AG08396 (cell line): ENCODE data around the gene TCFL5.
"Not testable (repeated sequence)": the region's sequence is repeated elsewhere in the genome, so short reads cannot be mapped to it uniquely, and the experiment has no call there.

Experiments used
- DNase-seq: peaks from one replicate; pipeline ENCODE4 v3.0.0; 2012; ENCODE audit warnings: low spot score, mixed read lengths

The TCFL5 gene

DNA sequence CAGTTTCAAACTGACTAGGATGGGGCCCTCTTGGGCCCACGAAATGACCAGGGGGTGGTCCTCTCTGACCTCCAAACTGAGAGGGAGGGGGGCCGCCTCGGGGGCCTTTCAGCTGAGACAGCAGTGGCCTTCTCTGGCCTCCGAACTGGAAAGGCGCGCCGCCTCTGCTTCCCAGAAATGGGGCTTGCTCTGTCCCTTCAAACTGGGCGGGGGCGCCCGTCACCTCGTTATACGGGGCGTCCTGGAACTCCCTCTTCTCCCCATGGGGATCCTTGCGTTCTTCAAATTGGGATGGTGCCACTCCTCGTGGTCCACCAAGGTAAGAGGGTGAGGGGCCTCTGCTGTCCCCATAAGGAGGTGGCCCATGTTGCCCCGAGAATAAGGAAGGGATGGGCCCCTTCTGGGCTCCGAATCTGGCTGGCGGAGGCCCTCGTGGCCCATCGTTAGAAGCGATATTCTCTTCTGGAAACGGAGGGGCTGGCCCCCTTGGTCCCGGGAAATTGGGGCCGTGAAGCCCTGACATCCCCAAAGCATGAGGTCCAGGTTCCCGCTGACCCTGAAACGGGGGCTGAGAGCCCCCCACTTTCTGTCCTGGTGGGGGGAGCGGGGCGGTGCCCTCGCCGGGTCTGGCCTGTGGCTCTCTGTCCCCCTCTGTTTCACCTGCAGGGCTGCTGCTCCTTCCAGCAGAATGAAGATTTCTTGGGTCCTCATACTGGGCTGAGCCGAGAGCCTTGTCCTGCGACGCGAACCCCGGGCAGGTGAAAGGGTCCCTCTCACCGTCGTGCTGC is 18.7 kb upstream of the TCFL5 start:
- DNase-seq, result no peak

DNA sequence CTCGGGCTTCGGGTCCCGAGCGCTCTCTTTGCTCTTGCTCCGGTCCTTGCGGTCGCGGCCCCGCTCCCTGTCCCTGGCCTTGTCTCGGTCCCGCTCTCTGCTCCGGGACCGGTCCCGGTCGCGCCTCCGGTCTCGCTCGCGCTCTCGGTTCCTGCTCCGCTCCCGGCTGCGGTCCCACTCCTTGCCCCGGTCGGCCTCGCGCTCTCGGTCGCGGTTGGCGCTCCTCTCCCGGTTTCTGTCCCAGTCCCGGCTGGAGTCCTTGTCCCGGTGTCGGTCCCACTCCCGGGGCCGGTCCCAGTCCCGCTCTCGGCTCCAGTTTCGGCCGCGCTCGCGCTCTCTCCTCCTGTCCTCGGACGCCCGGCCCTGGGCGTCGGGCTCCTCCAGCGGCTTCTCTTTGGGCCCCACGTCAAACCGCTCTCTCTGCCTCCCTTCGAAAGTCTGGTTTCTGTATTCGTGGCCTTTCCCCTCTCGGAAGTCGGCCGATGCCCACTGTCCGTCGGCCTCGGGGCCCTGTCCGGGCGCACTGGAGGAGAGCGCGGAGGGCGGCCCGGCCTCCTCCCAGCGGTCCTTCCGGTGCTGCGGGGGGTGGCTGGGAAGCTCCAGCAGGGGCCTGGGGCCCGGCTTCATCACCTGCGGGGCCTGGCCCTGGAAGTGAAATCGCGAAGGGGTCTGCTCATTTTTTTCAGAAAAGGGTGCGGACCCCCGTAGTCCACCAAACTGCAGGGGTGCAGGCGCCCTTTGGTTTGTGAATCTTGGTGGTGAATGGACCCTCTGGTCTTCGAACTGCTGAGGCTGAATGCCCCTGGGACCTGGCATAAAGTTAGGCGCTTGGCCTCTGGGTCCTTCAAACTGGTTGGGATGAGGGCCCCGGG is 17.9 kb upstream of the TCFL5 start:
- no peak for DNase-seq

DNA sequence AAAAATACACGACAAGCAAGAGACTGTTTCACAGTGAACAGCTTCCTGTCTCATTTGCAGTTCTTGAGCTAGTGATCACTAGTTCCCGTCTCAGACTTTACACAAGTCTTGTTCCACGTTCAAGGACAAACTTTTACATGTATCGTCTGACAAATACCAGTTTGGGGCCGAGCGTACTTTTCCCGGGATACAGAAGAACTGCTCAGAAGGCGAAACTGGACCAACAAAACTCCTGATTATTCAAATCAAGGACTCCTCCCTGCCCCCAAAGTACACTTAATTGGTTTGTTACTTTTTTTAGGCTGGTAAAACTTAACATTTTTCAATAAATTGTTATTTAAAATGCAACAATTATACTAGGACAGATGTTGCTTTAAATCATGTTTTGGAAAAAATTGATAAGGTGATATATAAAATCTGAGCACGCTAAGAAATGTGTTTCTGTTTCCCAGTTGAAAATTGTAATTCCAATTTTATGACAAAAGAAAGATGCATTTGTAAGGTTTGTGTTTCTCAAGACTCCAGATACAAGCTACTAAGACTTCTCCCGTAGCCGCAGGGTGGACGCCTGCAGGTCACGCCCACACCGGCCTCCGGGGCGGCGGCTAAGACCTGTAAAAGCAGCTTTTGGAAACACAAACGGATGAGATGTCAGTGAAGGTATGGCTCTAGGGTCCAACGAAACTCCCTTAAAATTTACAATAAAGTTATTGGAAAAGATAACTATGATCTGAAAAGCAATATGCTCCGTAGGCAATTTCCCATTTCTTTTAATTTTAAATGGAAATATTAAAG is 16.8 kb upstream of the TCFL5 start:
- DNase-seq, result no peak

DNA sequence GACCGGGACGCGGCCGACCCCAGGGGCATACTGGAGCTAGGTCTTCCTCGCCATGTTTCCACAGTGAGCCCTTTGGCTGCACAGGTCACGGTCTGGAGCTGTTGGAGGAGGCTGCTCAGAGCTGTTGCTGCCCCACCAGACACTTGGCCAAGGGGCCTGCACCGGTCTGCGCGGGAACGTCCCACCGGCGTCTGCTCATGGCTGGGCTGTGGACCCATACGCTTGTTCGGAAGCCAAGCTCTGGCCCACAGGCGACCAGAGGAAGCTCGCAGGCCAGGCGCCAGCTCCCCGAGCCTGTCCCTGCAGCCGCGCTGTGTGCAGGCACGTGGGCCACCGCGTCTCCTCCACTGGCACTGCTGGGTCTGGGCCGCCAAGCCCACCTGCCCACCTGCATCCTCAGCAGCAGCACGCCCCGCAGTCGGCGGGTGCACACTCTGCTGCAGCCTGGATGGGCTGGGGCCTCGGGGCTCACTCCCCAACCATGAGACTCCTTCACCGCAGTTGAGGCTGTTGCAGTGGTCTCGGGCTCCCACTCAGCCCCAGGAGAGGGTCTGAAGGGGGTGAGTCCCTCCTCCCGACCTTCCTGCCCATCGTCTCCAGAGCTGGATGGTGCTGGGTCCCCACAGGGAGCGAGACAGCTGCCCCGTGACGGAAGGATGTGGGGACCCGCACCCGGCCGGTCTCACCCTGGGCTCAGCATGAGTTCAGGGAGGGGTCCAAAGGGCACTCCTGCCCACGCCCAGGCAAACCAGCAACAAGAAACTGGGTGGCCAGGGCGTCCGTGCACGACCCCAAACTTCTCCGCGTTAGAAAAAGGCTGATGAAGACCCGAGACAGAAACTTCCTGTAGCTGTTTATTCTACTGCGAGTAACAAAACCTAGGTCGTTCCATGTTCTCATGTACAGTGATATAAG is 15.5 kb upstream of the TCFL5 start:
- peak; percentile 75 for DNase-seq

DNA sequence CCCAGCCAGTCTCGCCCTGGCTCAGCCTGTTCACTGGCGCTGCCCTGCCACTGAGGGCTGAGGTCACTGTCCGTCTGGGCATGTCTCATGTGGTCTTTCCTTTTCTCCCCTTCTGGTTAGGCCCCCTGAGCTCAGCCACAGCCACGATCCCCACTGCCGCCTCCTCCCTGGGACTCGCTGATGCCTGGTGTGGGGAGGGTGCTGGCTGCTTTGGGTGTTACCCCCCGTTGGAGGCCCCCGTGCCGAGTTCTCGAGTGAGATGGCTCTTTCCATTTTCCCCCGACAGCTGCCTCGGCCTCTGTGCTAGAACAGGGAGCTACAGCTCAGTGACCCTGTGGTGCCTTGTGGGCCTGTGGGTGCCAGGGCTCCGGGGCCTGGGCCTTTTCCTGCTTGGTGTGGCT is 14.9 kb upstream of the TCFL5 start:
- DNase-seq, result no peak

DNA sequence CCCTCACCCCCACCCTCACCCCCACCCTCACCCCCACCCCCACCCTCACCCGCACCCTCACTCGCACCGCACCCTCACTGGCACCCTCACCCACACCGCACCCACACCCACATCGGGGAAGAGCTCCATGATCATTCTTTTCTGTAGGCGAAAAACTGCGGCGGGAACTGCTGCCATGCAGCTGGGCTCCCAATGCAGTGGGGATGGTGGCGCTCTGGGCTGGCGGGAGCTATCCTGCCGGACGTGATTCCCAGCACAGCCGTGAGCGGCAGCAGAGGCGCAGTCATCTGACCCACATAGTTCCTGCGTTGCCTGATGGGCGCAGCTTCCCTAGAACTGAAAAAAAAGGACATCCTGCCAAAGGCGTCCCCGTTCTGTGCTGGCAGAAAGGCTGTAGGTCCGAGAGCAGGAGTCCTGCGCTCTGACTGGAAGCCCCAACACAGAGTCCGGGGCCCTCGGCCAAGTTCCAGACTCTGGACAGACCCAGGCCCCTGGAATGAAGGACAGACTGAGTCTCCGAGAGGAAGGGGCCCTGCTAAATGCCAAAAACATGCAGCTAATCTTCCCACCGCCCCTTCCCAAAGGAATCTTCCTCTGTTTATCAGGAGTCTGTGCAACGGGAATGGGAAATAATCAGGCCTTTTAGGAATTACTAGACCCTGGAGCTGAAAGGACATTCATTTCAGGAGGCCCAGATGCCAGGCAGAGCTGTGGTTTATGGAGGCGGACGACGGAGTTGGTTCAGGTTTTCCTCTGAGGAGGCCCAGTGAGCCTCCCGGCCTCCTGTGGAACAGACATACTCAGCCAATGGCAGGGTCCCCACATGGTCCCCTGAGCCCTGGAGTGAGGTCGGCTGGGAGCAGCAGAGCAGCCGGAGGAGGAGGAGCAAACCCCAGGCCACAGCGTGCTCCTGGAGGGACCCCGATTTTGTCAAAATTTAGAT is 14.1 kb upstream of the TCFL5 start:
- DNase-seq, result peak; percentile 93

DNA sequence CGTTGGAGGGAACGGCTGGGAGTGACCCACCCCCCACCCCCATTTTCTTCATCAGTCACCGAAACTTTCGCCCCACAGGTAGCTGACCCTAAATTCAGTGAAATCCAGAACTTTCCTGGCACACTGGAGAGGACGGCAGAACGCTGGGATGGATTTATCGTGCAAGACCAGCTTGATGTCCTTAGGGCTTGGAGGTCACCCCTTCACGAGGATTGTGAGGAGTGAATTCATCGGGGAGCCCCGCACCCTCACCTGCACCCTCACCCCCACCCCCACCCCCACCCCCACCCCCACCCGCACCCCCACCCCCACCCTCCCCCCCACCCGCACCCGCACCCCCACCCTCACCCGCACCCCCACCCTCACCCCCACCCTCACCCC is 13.3 kb upstream of the TCFL5 start:
- DNase-seq, result no peak

DNA sequence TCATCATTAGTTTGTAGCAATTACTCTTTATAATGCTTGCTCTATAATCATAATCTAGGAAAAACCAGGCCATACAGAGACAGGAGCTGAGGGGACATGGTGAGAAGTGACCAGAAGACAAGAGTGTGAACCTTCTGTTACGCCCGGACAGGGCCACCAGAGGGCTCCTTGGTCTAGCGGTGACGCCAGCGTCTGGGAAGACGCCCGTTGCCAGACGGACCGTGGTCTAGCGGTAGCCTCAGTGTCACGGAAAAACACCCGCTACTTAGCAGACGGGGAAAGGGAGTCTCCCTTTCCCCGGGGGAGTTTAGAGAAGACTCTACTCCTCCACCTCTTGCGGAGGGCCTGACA is 12.0 kb upstream of the TCFL5 start:
- DNase-seq, result not testable (repeated sequence)

DNA sequence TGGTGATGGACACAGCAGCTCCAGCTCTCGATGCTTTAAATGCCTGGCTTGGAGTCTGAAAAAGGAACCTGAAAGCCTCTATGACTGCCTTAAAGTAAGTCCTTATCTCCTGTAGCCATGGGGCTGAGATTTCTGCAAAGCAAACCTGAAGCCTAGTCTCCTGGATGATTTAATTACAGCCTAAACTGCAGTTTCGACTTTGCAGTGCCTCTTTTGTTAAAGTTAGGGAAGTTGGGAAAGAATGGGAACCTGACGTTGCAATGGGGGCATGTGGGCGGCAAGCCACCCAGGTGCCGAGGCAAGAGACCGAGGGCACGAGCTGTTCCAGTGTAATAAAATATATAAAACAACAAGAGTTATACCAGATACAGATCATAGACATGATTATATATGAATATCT is 11.7 kb upstream of the TCFL5 start:
- no peak for DNase-seq

DNA sequence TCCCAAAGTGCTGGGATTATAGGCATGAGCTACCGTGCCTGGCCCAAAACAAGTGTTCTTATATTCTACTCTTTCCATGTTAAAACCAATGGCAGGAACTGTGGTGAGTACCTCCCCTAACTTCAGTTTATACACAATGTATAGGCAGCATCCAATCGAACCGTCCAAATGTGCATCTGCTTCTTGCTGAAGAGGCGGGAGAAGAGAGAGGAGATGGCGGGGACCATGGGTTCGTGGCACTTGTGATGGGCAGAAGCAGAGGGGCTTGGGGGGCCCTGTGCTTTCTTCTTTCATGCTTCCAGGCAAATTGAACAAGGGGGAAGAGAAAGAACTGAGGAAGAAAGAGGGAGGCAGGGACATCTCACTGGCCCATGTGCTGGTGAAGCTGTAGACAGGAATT is 11.2 kb upstream of the TCFL5 start:
- DNase-seq, result no peak

DNA sequence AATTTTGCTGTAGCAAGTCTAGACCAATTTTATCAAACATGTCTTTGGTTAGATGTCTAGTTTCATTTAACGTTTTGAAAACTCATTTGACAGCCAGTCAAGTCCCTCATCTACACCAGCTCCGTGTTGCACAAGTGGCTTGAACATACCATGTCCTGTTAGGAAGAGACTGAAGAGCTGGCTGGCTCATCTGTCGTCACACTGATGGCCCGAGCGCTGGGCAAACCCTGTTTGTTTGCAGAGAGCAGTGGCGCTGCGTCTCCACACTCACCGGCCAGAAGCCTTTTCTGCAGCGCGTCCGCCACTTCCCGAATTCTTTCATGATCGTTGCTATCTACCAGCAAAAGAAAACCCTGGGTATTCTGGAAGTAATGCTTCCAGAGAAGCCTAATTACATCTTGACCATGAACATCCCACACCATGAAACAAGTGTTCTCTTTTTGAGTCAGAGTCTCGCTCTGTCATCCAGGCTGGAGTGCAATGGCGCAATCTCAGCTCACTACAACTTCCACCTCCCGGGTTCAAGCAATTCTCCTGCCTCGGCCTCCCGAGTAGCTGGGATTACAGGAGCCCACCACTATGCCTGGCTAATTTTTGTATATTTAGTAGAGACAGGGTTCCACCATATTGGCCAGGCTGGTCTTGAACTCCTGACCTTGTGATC is 10.7 kb upstream of the TCFL5 start:
- no peak for DNase-seq

DNA sequence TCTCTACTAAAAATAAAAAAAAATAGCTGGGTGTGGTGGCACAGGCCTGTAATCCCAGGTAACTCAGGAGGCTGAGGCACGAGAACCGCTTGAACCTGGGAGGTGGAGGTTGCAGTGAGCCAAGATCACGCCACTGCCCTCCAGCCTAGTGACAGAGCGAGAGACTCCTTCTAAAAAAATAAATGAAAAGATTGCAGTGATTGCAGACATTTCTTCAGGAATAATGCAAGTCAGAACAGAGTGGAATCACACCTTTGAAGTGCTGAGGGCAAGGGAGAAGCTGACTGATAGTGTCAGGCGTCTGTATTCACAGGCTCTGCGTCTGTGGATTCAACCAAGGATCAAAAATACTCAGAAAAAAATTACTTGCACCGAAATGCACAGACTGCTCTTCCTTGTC is 2.6 kb upstream of the TCFL5 start:
- no peak for DNase-seq

DNA sequence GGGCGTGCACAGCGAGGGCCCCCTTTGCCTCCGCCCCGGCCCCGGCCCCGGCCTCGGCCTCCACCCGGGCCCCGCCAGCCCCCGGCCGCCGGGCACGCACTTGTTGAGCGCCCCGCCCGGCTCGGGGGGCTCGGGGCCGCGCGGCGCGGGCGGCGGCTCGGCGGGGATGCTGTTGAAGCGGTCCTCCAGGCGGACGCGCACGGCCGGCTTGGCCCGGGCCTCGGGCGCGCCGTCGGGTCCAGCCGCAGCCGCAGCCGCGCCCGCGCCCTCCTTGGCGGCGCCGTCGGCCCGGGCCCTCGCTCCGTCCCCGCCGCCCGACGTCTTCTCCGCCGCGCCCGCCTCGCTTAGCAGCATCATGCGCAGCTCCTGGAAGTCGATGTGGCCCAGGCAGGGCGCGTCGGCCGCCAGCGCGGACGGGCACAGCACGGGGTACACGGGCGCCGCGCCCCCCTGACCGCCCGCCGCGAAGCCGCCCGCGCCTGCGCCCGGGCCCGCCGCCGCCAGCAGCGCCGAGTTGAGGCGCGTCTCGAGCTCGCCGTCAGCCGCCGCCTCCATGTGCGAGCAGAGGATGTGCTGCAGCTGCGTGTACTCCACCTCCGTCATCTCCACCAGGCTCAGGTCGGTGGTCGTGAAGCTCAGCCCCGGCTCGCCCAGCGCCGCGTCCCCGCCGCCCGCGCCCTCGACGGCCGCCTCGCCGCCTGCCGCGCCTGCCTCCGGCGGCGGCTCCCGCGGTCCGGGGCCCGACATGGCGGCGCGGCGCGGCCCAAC is 514 bp downstream of the TCFL5 start:
- DNase-seq, result no peak

DNA sequence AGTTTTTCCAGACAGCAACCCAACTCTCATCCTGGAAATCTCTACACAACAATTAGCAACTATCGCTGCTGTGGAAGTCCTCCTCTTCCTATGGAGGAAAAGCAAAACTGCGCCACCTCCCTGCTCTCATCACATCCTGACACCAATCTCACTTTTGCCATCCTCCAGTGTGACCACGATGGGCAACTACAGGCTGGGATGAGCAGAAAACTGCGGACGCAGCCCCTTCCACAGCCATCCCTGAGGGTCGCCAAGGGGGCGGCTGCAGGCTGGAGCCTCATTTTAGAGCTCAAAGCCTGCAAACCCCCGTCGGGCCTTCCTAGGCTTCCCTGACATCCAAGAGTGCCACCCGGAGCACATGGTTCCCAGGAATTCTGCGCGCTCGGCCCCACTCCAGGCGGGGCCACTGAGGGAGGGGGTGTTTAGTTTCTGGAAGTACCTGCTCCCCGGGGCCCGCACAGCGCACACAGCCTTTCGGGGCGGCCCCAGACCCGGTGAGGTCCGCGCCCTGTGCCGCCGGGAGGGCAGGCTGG is 1.2 kb downstream of the TCFL5 start:
- no peak for DNase-seq

DNA sequence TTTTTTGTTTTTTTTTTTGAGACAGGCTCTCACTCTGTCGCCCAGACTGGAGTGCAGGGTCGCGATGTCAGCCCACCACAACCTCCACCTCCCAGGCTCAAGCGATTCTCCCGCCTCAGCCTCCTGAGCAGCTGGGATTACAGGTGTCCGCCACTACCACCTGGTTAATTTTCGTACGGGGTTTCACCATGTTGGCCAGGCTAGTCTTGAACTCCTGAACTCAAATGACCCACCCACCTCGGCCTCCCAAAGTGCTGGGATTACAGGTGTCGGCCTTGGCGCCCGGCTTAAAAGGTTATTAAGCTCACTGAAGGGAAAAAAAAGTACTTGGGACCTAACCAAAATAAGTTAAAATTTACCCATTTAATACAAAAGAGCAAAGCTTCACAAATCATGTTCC is 1.9 kb downstream of the TCFL5 start:
- DNase-seq, result no peak

DNA sequence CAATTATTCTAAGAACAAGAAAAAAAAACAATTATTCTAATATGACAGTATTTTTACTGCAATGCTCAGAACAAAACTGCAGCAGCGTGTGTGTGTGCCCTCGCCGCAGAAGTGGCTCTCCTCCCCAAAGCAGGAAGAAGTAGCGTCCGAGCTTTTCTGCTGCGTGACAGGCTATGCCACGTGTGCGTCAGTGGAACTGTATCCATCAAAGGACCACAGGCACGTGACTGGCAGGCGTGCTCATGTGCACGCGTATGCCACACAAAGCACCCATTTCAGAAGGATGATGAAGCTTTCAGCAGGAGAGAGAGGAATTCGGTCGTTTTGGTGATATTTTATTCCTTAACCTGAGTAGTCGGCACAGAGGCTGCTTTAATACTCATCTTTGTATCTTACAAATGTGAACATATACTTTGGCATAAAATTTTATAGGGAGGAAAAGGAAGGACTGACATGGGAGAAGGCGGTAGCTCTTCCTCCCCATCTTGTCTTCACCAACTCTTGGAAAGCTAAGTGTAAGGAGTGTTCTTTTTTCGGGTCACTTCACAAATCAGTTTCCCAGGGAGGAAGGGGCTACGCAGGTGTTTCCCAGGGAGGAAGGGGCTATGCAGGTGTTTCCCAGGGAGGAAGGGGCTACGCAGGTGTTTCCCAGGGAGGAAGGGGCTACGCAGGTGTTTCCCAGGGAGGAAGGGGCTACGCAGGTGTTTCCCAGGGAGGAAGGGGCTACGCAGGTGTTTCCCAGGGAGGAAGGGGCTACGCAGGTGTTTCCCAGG is 3.4 kb downstream of the TCFL5 start:
- DNase-seq, result no peak

DNA sequence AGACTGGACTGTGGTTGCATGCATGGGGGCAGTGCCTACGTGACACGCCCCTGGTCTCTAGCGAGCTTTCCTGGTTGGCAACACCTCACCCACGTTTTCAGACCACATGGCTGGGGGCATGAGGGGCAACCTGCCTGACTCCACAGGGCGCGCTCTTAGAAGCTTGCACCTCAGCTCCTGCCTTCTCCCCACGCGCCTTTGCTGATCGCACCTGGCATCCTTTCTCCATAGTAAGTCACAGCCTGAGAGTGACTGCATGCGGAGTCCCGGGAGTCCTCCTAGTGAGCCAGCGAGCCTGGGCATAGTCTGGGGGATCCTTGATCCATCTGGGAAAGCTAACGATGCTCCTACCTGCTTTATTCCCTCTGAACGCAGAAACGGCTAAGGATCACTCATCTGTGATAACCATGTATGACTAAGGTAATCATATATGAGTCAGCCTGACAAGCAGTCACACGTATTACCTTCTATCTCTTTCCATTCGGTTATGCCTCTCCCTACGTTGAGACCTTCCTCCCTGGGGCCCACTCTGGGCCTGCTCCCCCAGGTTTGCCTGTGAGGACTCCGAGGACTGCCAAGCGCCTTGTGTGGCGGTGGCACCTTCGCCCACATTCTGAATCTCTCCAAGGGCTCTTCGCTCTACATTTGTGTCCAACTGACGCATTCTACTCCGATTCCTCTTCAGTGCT is 4.5 kb downstream of the TCFL5 start:
- no peak for DNase-seq

DNA sequence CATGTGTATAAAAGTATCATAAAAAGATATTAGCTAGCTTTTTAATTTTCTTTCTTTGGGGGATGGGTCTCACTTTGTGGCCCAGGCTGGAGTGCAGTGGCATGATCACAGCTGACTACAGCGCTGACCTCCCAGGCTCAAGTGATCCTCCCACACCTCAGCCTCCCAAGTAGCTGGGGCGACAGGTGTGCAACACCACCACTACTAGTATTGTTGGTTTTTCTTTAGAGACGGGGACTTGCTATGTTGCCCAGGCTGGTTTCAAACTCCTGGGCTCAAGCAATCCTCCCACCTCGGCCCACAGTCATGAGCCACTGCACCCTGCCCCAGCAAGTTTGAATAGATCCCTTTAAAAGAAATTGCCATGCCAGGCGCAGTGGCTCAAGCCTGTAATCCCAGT is 6.5 kb downstream of the TCFL5 start:
- no peak for DNase-seq
